HPDE6-E6E7 (cell line): ENCODE results near the gene ARHGEF33.

Experiments used
- DNase-seq: peaks from one replicate; pipeline ENCODE4 v3.0.0; 2011; ENCODE audit warnings: missing footprints; ENCODE audit errors: extremely low spot score

Gene ARHGEF33

DNA sequence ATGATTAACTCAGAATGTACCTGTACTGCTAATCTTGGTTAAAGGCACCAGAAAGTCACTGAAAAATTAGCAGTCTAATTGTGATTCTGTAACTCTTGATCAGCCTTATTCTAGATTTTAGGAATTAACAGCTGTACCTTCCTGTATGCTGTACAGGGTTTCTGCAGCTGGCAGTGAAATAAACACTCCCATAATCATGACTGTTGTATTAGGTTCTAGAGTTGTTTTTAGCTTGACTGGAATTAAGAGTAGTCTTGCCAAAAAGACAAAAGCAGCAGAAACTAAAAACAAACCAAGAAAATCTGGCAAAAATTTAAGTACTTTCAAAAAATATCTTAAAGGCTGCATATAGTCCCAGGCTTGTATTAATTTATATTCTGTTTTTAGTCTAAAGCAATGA is 127.7 kb downstream of the ARHGEF33 start:
- DNase-seq, result no peak

DNA sequence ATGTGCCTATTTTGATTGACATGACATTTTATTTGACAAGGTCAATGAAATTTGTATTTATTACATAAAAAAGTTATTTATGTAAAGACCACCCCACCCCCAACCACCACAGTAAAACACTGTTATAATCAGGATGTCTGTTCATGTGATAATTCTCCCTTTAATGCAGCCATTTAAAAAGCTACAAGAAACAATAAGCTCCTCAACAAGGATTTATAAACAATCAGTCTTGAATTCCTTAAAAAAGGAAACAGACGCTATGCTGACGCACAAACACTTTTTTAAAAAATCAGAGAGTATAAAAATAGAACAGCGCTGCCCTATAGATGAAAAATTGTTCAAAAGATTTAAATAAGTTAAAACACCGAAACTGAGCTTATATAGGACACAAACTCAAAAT is 129.0 kb downstream of the ARHGEF33 start:
- no peak for DNase-seq

DNA sequence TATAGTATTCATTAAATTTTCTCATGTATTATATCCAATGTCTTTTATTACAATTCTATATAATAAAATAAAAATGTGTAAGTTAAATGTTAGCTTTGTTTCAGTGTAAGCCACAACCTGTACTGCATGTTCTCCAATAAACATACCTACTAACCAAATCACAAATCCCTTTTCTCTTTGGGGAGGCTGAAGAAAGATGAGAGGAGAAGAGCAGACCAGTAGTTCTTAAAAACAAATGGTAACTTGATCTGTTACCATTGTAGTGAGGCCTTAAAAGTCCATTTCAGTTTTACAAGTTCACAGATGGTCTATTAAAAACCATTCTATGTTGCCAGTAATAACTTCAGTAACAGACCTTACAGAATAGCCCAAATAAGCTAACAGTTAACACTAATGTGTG is 130.7 kb downstream of the ARHGEF33 start:
- DNase-seq, result no peak

DNA sequence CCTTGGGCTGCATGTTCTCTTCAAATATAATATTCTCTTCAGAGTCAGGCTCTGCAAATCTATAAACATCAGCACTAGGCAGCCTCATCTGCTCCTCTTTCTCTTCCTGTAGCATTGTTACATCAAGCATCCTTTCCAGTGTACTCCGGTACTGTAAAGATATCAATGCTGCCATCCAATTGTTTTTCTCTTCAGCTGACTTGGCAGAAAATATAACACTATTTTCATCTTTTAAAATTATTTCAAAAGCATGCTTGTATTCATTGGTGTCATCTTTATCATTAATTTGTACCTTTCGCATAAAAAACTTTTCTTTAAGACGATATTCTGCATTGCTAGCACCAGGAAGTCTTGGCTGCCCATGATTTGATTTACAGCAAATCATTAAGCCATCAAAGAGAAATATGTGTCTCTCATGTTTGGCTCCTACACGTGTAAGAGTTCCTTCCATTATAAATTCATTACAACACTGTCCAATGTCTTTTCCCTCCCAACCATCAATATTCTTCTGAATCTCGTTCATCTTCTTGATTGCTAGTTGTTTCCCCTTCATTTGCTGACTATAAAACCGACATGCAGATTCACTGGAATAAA is 133.1 kb downstream of the ARHGEF33 start:
- DNase-seq, result no peak

DNA sequence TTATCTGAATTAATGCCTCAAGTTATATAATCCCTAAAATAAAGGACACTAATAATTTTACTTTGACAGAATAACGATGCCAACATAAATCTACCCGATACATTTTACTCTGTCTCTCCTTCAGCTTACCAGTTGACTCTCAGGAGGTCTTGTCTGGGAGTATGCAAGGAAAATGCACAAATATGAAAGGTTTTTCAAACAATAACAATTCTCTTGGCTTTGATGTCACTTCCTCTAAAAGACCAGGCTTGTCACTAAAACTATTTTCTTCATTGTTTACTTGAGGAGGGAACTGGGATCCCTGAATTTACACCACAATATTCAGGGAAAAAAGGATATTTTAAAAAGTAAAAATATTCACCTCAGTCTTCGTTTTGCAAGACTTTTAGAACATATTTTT is 134.0 kb downstream of the ARHGEF33 start:
- DNase-seq, result no peak

DNA sequence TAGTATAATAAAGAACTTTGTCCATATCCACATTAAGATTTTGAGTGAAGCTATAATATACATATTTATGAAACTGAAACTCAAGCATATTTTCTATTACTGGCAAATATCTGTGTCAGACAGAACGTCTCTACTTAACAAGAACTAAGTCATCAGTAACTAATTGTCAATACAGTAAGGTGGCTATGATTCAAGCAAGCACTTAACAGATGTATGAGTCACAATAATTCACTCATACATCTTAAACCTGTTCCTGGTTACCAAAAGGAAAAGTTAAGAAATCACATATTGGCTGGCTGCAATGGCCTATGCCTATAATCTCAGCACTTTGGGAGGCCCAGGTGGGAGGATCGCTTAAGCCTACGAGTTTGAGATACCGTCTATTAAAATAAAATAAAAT is 135.2 kb downstream of the ARHGEF33 start:
- peak; percentile 29 for DNase-seq
